HepG2 (cell line): ENCODE measurements around the gene KRT32. TPM values are rescaled to one million over a fixed set of nuclear protein-coding genes. Genes with fewer than 3 reads are reported as not detected.

ENCODE experiments used
- KDM5A ChIP-seq: fragments of 200-600 bp; sonication (generic); IDR thresholded peaks from 2 replicates; pipeline ENCODE4 v1.7.0; 2018; ENCODE audit warnings: antibody characterized with exemption, mild to moderate bottlenecking, low read length, borderline replicate concordance
- MLLT10 ChIP-seq: sonication (generic); formaldehyde crosslinking; IDR thresholded peaks from 2 replicates; pipeline ENCODE4 v1.4.0; 2020; ENCODE audit warnings: missing genetic modification reagents
- NFATC3 ChIP-seq: sonication (generic); formaldehyde crosslinking; IDR thresholded peaks from 2 replicates; pipeline ENCODE4 v1.5.1; 2020; ENCODE audit warnings: mild to moderate bottlenecking, missing genetic modification reagents
- SIN3B ChIP-seq: fragments of 150-350 bp; IDR thresholded peaks from 2 replicates; pipeline ENCODE4 v1.6.1; 2014; ENCODE audit warnings: low read length
- TEAD3 ChIP-seq: optimal IDR thresholded peaks from 2 replicates; pipeline ENCODE3; 2016; ENCODE audit warnings: borderline replicate concordance
- ZMYM3 ChIP-seq: sonication (generic); formaldehyde crosslinking; IDR thresholded peaks from 2 replicates; pipeline ENCODE4 v1.5.1; 2020; ENCODE audit warnings: mild to moderate bottlenecking, missing genetic modification reagents
- ZNF274 ChIP-seq: sonication (generic); formaldehyde crosslinking; IDR thresholded peaks from 2 replicates; pipeline ENCODE4 v1.5.1; 2020; ENCODE audit warnings: mild to moderate bottlenecking, missing genetic modification reagents
- ZNF292 ChIP-seq: sonication (generic); formaldehyde crosslinking; IDR thresholded peaks from 2 replicates; pipeline ENCODE4 v1.8.1; 2022; ENCODE audit warnings: mild to moderate bottlenecking, low read depth, missing genetic modification reagents, borderline replicate concordance
- ZNF33B ChIP-seq: sonication (generic); formaldehyde crosslinking; IDR thresholded peaks from 2 replicates; pipeline ENCODE4 v1.5.1; 2020; ENCODE audit warnings: mild to moderate bottlenecking, missing genetic modification reagents
- ZNF709 ChIP-seq: sonication (generic); formaldehyde crosslinking; IDR thresholded peaks from 2 replicates; pipeline ENCODE4 v1.5.0; 2020; ENCODE audit warnings: mild to moderate bottlenecking, missing genetic modification reagents
- ZNF883 ChIP-seq: sonication (generic); formaldehyde crosslinking; IDR thresholded peaks from 2 replicates; pipeline ENCODE4 v1.5.1; 2020; ENCODE audit warnings: mild to moderate bottlenecking, missing genetic modification reagents; ENCODE audit errors: not compliant biosample characterization
- polyA plus RNA-seq, 8 experiments: library from polyadenylated mRNA; depleted of rRNA in 3 of 8; stranded (reverse) in 7 of 8; unstranded in 1 of 8; fragments of >200 nt; fragmentation: Illumina TruSeq in 4 of 8; extraction: Trizol in 4 of 8; gene quantifications; 2 replicates each; pipeline versions ENCODE4 v1.2.1 to v1.2.3, GENCODE V29; 2011 to 2016; ENCODE audit warnings: low read depth in 4 of 8, missing spikeins in 1 of 8, mixed read lengths in 1 of 8; ENCODE audit not compliant: insufficient read depth in 1 of 8
- total RNA-seq, 5 experiments: library from RNA; depleted of rRNA; stranded (reverse); fragments of >200 nt; fragmentation: Illumina TruSeq; extraction: Trizol; gene quantifications; 2 replicates each; pipeline ENCODE4 v1.2.3, GENCODE V29; 2016; ENCODE audit warnings: low read depth in 1 of 5
- TF ChIP-seq, protein P1 (sequence below): sonication (generic); formaldehyde crosslinking; IDR thresholded peaks from 2 replicates; pipeline ENCODE4 v1.5.1; 2020; ENCODE audit warnings: mild to moderate bottlenecking, missing genetic modification reagents
- TF ChIP-seq, protein P2 (sequence below): sonication (generic); formaldehyde crosslinking; IDR thresholded peaks from 2 replicates; pipeline ENCODE4 v1.8.1; 2023; ENCODE audit warnings: mild to moderate bottlenecking, missing genetic modification reagents, borderline replicate concordance
- TF ChIP-seq, protein P3 (sequence below): sonication (generic); formaldehyde crosslinking; IDR thresholded peaks from 2 replicates; pipeline ENCODE4 v1.5.0; 2020; ENCODE audit warnings: mild to moderate bottlenecking, missing genetic modification reagents, moderate library complexity
- TF ChIP-seq, protein P4 (sequence below): sonication (generic); formaldehyde crosslinking; IDR thresholded peaks from 2 replicates; pipeline ENCODE4 v1.9.0; 2021; ENCODE audit warnings: missing genetic modification reagents, borderline replicate concordance
- TF ChIP-seq, protein P5 (sequence below): sonication (generic); formaldehyde crosslinking; IDR thresholded peaks from 2 replicates; pipeline ENCODE4 v1.5.1; 2020; ENCODE audit warnings: mild to moderate bottlenecking, missing genetic modification reagents, moderate library complexity

Gene KRT32
- total and polyA plus RNA-seq, 2 of the 13 experiments (the other 11 are each of a cell fraction or from before 2014, with no cell fraction given), result not detected

DNA sequence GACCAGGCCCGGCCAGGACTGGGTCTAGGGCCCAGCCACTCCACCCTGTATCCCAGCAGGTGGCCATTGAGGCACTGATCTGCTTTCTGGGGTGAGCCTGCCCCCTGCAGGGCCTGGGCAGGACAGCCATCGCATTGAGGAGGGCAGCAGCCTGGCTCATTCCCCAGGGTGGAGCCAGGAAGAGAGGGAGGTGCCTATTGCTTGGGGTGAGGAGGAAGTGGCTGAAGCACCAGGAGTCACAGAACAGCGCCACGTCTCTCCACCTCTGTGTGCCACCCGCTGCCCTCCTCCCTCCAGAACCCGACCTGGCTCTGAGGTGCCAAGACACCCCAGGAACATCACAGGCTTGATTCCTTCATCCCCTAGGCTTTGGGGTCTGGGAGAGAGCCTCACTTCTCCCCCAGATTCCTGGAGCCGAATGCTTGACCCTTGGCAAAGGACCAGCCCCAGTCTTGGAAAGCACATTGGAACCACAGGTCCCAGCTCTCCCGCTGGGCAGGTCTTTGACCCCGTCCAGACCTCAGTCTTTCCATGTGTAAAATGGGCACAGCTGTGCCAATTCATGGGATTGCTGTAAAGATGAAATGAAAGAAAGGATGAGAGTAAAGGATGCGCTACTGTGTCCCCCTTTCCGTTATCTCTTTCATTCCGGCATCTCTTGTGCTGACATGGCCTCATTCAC is 29.8 kb upstream of the KRT32 start (continued):
- TF ChIP-seq, protein P1, sequence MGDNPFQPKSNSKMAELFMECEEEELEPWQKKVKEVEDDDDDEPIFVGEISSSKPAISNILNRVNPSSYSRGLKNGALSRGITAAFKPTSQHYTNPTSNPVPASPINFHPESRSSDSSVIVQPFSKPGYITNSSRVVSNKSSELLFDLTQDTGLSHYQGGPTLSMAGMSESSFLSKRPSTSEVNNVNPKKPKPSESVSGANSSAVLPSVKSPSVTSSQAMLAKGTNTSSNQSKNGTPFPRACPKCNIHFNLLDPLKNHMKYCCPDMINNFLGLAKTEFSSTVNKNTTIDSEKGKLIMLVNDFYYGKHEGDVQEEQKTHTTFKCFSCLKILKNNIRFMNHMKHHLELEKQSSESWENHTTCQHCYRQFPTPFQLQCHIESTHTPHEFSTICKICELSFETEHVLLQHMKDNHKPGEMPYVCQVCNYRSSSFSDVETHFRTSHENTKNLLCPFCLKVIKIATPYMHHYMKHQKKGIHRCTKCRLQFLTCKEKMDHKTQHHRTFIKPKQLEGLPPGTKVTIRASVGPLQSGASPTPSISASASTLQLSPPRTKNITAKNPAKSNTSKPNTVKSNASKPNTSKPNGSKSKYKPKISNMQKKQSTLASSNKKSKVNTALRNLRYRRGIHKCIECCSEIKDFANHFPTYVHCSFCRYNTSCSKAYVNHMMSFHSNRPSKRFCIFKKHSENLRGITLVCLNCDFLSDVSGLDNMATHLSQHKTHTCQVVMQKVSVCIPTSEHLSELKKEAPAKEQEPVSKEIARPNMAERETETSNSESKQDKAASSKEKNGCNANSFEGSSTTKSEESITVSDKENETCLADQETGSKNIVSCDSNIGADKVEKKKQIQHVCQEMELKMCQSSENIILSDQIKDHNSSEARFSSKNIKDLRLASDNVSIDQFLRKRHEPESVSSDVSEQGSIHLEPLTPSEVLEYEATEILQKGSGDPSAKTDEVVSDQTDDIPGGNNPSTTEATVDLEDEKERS (CRISPR knock-in tag), result no peak
- TF ChIP-seq KDM5A (no peak), ZNF274 (peak; percentile 69; the same call in 1 of the 2 replicates), ZMYM3 (CRISPR knock-in tag) (peak; percentile 87), ZNF292 (CRISPR knock-in tag) (no peak), TEAD3 (peak; percentile 52), ZNF883 (CRISPR knock-in tag) (peak; percentile 70), SIN3B (no peak), MLLT10 (CRISPR knock-in tag) (no peak), ZNF709 (no peak), NFATC3 (CRISPR knock-in tag) (no peak), ZNF33B (no peak; the same call in 1 of the 2 replicates)
- TF ChIP-seq, protein P2, sequence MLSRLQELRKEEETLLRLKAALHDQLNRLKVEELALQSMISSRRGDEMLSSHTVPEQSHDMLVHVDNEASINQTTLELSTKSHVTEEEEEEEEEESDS (CRISPR knock-in tag), result no peak
- TF ChIP-seq, protein P3, sequence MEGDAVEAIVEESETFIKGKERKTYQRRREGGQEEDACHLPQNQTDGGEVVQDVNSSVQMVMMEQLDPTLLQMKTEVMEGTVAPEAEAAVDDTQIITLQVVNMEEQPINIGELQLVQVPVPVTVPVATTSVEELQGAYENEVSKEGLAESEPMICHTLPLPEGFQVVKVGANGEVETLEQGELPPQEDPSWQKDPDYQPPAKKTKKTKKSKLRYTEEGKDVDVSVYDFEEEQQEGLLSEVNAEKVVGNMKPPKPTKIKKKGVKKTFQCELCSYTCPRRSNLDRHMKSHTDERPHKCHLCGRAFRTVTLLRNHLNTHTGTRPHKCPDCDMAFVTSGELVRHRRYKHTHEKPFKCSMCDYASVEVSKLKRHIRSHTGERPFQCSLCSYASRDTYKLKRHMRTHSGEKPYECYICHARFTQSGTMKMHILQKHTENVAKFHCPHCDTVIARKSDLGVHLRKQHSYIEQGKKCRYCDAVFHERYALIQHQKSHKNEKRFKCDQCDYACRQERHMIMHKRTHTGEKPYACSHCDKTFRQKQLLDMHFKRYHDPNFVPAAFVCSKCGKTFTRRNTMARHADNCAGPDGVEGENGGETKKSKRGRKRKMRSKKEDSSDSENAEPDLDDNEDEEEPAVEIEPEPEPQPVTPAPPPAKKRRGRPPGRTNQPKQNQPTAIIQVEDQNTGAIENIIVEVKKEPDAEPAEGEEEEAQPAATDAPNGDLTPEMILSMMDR (CRISPR knock-in tag), result peak; percentile 93
- TF ChIP-seq, protein P4, sequence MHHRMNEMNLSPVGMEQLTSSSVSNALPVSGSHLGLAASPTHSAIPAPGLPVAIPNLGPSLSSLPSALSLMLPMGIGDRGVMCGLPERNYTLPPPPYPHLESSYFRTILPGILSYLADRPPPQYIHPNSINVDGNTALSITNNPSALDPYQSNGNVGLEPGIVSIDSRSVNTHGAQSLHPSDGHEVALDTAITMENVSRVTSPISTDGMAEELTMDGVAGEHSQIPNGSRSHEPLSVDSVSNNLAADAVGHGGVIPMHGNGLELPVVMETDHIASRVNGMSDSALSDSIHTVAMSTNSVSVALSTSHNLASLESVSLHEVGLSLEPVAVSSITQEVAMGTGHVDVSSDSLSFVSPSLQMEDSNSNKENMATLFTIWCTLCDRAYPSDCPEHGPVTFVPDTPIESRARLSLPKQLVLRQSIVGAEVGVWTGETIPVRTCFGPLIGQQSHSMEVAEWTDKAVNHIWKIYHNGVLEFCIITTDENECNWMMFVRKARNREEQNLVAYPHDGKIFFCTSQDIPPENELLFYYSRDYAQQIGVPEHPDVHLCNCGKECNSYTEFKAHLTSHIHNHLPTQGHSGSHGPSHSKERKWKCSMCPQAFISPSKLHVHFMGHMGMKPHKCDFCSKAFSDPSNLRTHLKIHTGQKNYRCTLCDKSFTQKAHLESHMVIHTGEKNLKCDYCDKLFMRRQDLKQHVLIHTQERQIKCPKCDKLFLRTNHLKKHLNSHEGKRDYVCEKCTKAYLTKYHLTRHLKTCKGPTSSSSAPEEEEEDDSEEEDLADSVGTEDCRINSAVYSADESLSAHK (CRISPR knock-in tag), result no peak
- TF ChIP-seq, protein P5, sequence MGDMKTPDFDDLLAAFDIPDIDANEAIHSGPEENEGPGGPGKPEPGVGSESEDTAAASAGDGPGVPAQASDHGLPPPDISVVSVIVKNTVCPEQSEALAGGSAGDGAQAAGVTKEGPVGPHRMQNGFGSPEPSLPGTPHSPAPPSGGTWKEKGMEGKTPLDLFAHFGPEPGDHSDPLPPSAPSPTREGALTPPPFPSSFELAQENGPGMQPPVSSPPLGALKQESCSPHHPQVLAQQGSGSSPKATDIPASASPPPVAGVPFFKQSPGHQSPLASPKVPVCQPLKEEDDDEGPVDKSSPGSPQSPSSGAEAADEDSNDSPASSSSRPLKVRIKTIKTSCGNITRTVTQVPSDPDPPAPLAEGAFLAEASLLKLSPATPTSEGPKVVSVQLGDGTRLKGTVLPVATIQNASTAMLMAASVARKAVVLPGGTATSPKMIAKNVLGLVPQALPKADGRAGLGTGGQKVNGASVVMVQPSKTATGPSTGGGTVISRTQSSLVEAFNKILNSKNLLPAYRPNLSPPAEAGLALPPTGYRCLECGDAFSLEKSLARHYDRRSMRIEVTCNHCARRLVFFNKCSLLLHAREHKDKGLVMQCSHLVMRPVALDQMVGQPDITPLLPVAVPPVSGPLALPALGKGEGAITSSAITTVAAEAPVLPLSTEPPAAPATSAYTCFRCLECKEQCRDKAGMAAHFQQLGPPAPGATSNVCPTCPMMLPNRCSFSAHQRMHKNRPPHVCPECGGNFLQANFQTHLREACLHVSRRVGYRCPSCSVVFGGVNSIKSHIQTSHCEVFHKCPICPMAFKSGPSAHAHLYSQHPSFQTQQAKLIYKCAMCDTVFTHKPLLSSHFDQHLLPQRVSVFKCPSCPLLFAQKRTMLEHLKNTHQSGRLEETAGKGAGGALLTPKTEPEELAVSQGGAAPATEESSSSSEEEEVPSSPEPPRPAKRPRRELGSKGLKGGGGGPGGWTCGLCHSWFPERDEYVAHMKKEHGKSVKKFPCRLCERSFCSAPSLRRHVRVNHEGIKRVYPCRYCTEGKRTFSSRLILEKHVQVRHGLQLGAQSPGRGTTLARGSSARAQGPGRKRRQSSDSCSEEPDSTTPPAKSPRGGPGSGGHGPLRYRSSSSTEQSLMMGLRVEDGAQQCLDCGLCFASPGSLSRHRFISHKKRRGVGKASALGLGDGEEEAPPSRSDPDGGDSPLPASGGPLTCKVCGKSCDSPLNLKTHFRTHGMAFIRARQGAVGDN (CRISPR knock-in tag), result peak; percentile 48
